Ishikawa (cell line): ENCODE measurements around the gene HMGXB3.

Source experiments
- CEBPB ChIP-seq: IDR thresholded peaks from 2 replicates; pipeline ENCODE4 v1.6.1; 2012
- CREB1 ChIP-seq: IDR thresholded peaks from 2 replicates; pipeline ENCODE4 v1.6.1; 2012; ENCODE audit warnings: low read depth
- EGR1 ChIP-seq: IDR thresholded peaks from 2 replicates; pipeline ENCODE4 v1.6.1; 2012
- EP300 ChIP-seq: IDR thresholded peaks from 2 replicates; pipeline ENCODE4 v1.6.1; 2012; ENCODE audit warnings: borderline replicate concordance
- FOXM1 ChIP-seq: IDR thresholded peaks from 2 replicates; pipeline ENCODE4 v1.6.1; 2012; ENCODE audit warnings: low read depth, borderline replicate concordance
- RAD21 ChIP-seq: IDR thresholded peaks from 2 replicates; pipeline ENCODE4 v1.6.1; 2012; ENCODE audit warnings: low read depth
- TAF1 ChIP-seq: IDR thresholded peaks from 2 replicates; pipeline ENCODE4 v1.6.1; 2012; ENCODE audit warnings: low read depth, mild to moderate bottlenecking
- TEAD4 ChIP-seq: IDR thresholded peaks from 2 replicates; pipeline ENCODE4 v1.6.1; 2012
- YY1 ChIP-seq: IDR thresholded peaks from 2 replicates; pipeline ENCODE4 v1.6.1; 2012; ENCODE audit warnings: low read depth
- ZBTB7A ChIP-seq: IDR thresholded peaks from 2 replicates; pipeline ENCODE4 v1.6.1; 2012; ENCODE audit warnings: low read depth
- TF ChIP-seq, protein P1 (sequence below): IDR thresholded peaks from 2 replicates; pipeline ENCODE4 v1.6.1; 2012; ENCODE audit warnings: low read depth, mild to moderate bottlenecking
- TF ChIP-seq, protein P2 (sequence below): IDR thresholded peaks from 2 replicates; pipeline ENCODE4 v1.6.1; 2012

- TF ChIP-seq RAD21 (no peak), FOXM1 (peak; percentile 68; the same call in 1 of the 2 replicates), TAF1 (no peak), CEBPB (no peak), EP300 (peak; percentile 68; the same call in 1 of the 2 replicates), YY1 (no peak), TEAD4 (peak; percentile 85), ZBTB7A (no peak), EGR1 (no peak), CREB1 (no peak)
- TF ChIP-seq, protein P1, sequence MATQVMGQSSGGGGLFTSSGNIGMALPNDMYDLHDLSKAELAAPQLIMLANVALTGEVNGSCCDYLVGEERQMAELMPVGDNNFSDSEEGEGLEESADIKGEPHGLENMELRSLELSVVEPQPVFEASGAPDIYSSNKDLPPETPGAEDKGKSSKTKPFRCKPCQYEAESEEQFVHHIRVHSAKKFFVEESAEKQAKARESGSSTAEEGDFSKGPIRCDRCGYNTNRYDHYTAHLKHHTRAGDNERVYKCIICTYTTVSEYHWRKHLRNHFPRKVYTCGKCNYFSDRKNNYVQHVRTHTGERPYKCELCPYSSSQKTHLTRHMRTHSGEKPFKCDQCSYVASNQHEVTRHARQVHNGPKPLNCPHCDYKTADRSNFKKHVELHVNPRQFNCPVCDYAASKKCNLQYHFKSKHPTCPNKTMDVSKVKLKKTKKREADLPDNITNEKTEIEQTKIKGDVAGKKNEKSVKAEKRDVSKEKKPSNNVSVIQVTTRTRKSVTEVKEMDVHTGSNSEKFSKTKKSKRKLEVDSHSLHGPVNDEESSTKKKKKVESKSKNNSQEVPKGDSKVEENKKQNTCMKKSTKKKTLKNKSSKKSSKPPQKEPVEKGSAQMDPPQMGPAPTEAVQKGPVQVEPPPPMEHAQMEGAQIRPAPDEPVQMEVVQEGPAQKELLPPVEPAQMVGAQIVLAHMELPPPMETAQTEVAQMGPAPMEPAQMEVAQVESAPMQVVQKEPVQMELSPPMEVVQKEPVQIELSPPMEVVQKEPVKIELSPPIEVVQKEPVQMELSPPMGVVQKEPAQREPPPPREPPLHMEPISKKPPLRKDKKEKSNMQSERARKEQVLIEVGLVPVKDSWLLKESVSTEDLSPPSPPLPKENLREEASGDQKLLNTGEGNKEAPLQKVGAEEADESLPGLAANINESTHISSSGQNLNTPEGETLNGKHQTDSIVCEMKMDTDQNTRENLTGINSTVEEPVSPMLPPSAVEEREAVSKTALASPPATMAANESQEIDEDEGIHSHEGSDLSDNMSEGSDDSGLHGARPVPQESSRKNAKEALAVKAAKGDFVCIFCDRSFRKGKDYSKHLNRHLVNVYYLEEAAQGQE, result no peak
- TF ChIP-seq, protein P2, sequence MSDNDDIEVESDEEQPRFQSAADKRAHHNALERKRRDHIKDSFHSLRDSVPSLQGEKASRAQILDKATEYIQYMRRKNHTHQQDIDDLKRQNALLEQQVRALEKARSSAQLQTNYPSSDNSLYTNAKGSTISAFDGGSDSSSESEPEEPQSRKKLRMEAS, result peak; percentile 44; the same call in 1 of the 2 replicates
These were observed 21.6 kb downstream of the HMGXB3 start for GRCh38 chr5:150022158-150022531.
